GM21619 (cell line): ENCODE data around the gene C6orf15.
"Not testable (repeated sequence)": the region's sequence is repeated elsewhere in the genome, so short reads cannot be mapped to it uniquely, and the experiment has no call there.

Source experiments
- ATAC-seq: cut with Tn5 transposase; IDR thresholded peaks from one replicate; pipeline ENCODE4 v1.9.1; 2021; ENCODE audit not compliant: unreplicated experiment

The C6orf15 gene

GRCh38 chr6:31070711-31071197 is 41.6 kb downstream of the C6orf15 start:
- no peak for ATAC-seq

GRCh38 chr6:31068669-31069340 is 43.6 kb downstream of the C6orf15 start:
- peak; percentile 60 for ATAC-seq

GRCh38 chr6:31067891-31068668 is 44.3 kb downstream of the C6orf15 start:
- ATAC-seq = not testable (repeated sequence)

- not testable (repeated sequence) for ATAC-seq
Observed at GRCh38 chr6:31067028-31067427, 45.3 kb downstream of the C6orf15 start.

- ATAC-seq = no peak
Observed at GRCh38 chr6:31065556-31065955, 46.8 kb downstream of the C6orf15 start.

GRCh38 chr6:31063906-31064435 is 48.4 kb downstream of the C6orf15 start:
- no peak for ATAC-seq
